Lower leg skin (tissue), 4 donors: ENCODE results near the gene GLOD4. TPM values are rescaled to one million over a fixed set of nuclear protein-coding genes. Genes with fewer than 3 reads are reported as not detected.

Experiments
- DNase-seq, 2 donors: peaks; one replicate each; pipeline ENCODE4 v3.0.0-alpha.2; 2019; ENCODE audit warnings: low spot score in 2 of 2
- H3K4me3 ChIP-seq: fragments of 200-600 bp; sonication (generic); 2 replicates; pipeline ENCODE4 v1.5.1; 2017; ENCODE audit warnings: mild to moderate bottlenecking, low read depth; ENCODE audit not compliant: poor library complexity, severe bottlenecking
- CTCF ChIP-seq, 3 donors: fragments of 450-650 bp; IDR thresholded peaks; one replicate each; pipeline ENCODE4 v1.5.1; 2016; ENCODE audit warnings: antibody characterized with exemption in 3 of 3, mild to moderate bottlenecking in 3 of 3, moderate library complexity in 2 of 3
- POLR2A ChIP-seq, 2 donors: fragments of 450-650 bp; IDR thresholded peaks; one replicate each; pipeline ENCODE4 v1.6.1; 2016 to 2017; ENCODE audit warnings: antibody characterized with exemption in 2 of 2, mild to moderate bottlenecking in 1 of 2, moderate library complexity in 1 of 2
- WGBS, 2 donors: methylation state at CpG; one replicate each; pipeline ENCODE4 v1.1.5; 2018; 5-methylcytosine and 5-hydroxymethylcytosine counted together
- intact Hi-C: fragments of 100-400 bp; cut with DNase I; formaldehyde crosslinking; loops from one replicate; pipeline ENCODE4 v1.15.0; 2023; ENCODE audit warnings: low total_unique reads
- total RNA-seq, 4 donors: library from RNA; depleted of rRNA; stranded (reverse); fragments of >200 nt; gene quantifications; one replicate each; pipeline ENCODE4 v1.1.0, GENCODE V29; 2016

GLOD4 gene
- total RNA-seq, 4 donors from 2014 or later = 69.7 to 99.5 (median 84.0) TPM

DNA sequence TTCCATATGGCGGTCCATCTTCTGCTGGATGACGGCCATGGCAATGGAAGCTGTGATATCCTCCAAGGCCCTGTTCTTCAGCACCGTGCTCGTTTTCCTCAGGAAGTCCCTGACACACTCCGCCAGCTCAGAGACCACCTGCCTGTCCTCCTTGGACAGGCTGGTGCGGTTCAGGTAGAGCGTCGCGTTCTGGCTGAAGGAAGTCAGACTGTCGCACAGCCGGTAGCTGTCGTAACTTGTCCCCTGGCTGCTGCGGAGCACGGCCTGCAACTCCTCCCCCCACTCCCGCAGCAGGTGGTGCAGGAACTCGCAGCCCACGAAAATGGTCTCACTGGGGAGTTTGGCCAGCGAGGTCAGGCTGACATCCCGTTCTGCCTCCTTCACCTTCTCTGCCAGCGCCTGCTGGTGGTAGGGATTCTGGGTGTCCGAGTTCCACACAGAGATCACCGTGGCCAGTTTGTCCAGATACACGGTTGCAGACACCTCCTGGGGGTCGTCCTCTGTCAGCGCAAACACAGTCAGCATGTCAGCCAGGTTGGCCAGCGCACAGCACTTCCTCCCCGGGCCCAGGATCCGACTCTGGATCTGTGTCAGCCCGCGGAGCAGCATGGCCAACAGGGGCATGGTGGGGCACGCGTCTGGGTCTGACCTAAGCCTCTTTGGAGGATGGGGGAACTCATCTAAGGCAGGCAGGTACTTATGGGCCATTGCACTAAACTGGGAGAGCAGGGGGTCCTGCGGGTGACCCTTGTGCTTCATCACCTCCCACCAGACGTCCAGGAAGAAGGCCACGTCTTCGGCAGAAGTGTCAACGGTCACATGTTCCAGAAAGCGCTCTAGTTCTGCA lies 35.1 kb downstream of the GLOD4 start:
- intact Hi-C loops = no loop called here
- no peak for DNase-seq
- H3K4me3 ChIP-seq = no peak overlapping the region
- WGBS, 2 donors = 90 to 91% methylated on average over 29 to 36 of the region's 38 CpGs
- TF ChIP-seq CTCF (IDR thresholded peaks at IDR 0.05) (no peak), POLR2A (IDR thresholded peaks at IDR 0.05) (no peak)

- DNase-seq = no peak
- 93% methylated on average over 9 of the region's 9 CpGs for WGBS, 2 donors
- TF ChIP-seq CTCF (IDR thresholded peaks at IDR 0.05) = no peak
- TF ChIP-seq POLR2A (IDR thresholded peaks at IDR 0.05) = no peak
- intact Hi-C loops = no loop called here
- no peak overlapping the region for H3K4me3 ChIP-seq
Observed at GRCh38 chr17:746181-746580, 35.9 kb downstream of the GLOD4 start.

DNA sequence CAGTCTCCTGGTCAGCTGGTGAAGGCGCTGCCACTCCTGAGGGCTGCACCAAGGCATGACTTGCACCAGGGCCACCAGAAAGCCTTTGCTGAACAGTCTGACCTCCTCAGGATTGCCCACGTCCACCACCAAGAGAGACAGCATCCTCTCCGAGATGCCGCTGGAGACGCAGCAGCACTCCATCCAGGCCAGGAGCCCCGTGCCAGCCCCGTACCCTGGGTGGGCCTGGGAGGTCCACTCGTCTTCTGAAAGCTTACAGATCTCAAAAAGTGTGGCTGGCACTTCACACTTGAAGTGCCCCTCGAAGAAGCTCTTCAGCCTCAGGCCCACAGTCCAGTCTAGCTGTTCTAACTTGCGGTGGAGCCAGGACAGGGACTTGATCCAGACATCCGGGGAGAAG lies 36.7 kb downstream of the GLOD4 start:
- intact Hi-C loops = no loop called here
- WGBS, 2 donors = 90 to 92% methylated on average over 11 of the region's 11 CpGs
- no peak overlapping the region for H3K4me3 ChIP-seq
- DNase-seq = no peak
- no peak for TF ChIP-seq CTCF (IDR thresholded peaks at IDR 0.05)
- TF ChIP-seq POLR2A (IDR thresholded peaks at IDR 0.05) = no peak

DNA sequence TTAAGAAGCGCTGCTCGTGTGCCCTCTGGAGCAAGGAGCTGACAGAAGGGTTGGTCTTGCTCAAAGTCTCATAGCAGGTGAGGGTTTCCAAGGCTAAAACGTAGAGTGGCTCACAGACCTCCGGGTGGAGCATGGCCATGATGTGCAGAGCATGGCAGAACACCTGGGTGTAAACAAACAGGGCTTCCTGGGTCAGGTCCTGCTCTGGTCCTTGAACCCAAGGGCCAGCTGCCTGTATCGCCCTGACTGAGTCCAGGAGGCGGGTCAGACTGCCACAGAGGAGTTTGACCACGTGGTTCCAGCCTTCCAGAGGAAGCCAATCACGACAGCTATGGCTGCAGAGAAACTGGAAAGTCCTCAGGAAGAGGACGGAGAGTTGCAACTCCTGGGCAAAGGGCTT lies 37.1 kb downstream of the GLOD4 start:
- WGBS, 2 donors = 90 to 91% methylated on average over 9 of the region's 9 CpGs
- TF ChIP-seq POLR2A (IDR thresholded peaks at IDR 0.05) = no peak
- TF ChIP-seq CTCF (IDR thresholded peaks at IDR 0.05) = no peak
- intact Hi-C loops = no loop called here
- no peak overlapping the region for H3K4me3 ChIP-seq
- no peak for DNase-seq

- TF ChIP-seq POLR2A (IDR thresholded peaks at IDR 0.05) = no peak
- no peak for TF ChIP-seq CTCF (IDR thresholded peaks at IDR 0.05)
- intact Hi-C loops = no loop called here
- DNase-seq = no peak
- 84 to 92% methylated on average over 4 of the region's 4 CpGs for WGBS, 2 donors
- no peak overlapping the region for H3K4me3 ChIP-seq
Observed at GRCh38 chr17:743139-743538, 38.9 kb downstream of the GLOD4 start.
